Adrenal gland (tissue), 12 donors: ENCODE measurements around the gene SLCO2A1. TPM values are rescaled to one million over a fixed set of nuclear protein-coding genes. Genes with fewer than 3 reads are reported as not detected.
A peak's percentile ranks its signal among the peaks of the same experiment; 100 is the strongest.
"Not testable (repeated sequence)": the region's sequence is repeated elsewhere in the genome, so short reads cannot be mapped to it uniquely, and the experiment has no call there.

Source experiments
- DNase-seq, 7 donors: peaks; one replicate each; pipeline ENCODE4 v3.0.0-alpha.2; 2019 to 2020
- H3K27ac ChIP-seq, 5 donors: fragments of 200-600 bp; sonication (generic) in 4 of 5; 1 replicate in 3 of 5; 2 replicates in 2 of 5; pipeline versions ENCODE4 v1.5.1 to v1.8.0; 2016 to 2020; ENCODE audit warnings: mild to moderate bottlenecking in 1 of 5
- H3K27me3 ChIP-seq: fragments of 200-600 bp; 2 replicates; pipeline ENCODE4 v1.8.0; 2021
- H3K36me3 ChIP-seq, 2 donors: fragments of 200-600 bp; replicated peaks in 1 of 2; 1 replicate in 1 of 2; 2 replicates in 1 of 2; pipeline versions ENCODE4 v1.5.1 to v1.8.0; 2018 to 2022
- H3K4me1 ChIP-seq, 2 donors: fragments of 200-600 bp; replicated peaks in 1 of 2; 1 replicate in 1 of 2; 2 replicates in 1 of 2; pipeline versions ENCODE4 v1.5.1 to v1.8.0; 2018 to 2021
- H3K4me3 ChIP-seq, 4 donors: fragments of 200-600 bp; sonication (generic) in 3 of 4; one replicate each; pipeline ENCODE4 v1.5.1; 2016 to 2018
- H3K9me3 ChIP-seq, 3 donors: fragments of 200-600 bp; sonication (generic) in 1 of 3; replicated peaks in 1 of 3; 1 replicate in 2 of 3; 2 replicates in 1 of 3; pipeline versions ENCODE4 v1.5.1 to v1.8.0; 2016 to 2021
- POLR2A ChIP-seq, 2 donors: fragments of 450-650 bp; IDR thresholded peaks; one replicate each; pipeline ENCODE4 v1.6.1; 2017; ENCODE audit warnings: antibody characterized with exemption in 2 of 2, mild to moderate bottlenecking in 2 of 2, moderate library complexity in 1 of 2
- WGBS, 4 donors: extraction: QIAGEN DNeasy Blood & Tissue Kit in 2 of 4; methylation state at CpG; one replicate each; pipeline versions ENCODE4 v1.1.5 to v1.1.7; 2013 to 2017; 5-methylcytosine and 5-hydroxymethylcytosine counted together
- intact Hi-C, 2 donors: fragments of 100-400 bp; cut with DNase I; formaldehyde crosslinking; loops; one replicate each; pipeline versions ENCODE4 v1.14.1 to v1.15.0; 2022 to 2023
- polyA plus RNA-seq, 3 donors: library from polyadenylated mRNA; stranded (reverse); fragments of 200-250 nt in 2 of 3; fragments of 350-450 nt in 1 of 3; fragmentation: Illumina TruSeq in 1 of 3; extraction: RNeasy Lipid Tissue Mini Kit (QIAGEN cat#74804) in 1 of 3; gene quantifications; one replicate each; pipeline ENCODE4 v1.2.3, GENCODE V29; 2013 to 2014
- total RNA-seq, 9 donors: library from RNA; depleted of rRNA in 4 of 9; stranded (reverse); fragments of >200 nt in 4 of 9; fragments of 120-200 nt in 1 of 9; fragmentation: NEBNext Ultra II Directional in 1 of 9; extraction: Animal tissue kit (Norgen Biotek cat#: 25700) in 1 of 9; gene quantifications; one replicate each; pipeline versions ENCODE4 v1.1.0 to v1.2.4, GENCODE V29; 2013 to 2023
- TF ChIP-seq, protein P1 (sequence below), 6 experiments: fragments of 450-650 bp in 4 of 6; fragments of 200-600 bp in 2 of 6; sonication (generic) in 1 of 6; IDR thresholded peaks; 1 replicate in 5 of 6; 2 replicates in 1 of 6; pipeline versions ENCODE4 v1.5.1 to v1.8.0; 2016 to 2021; ENCODE audit warnings: antibody characterized with exemption in 6 of 6, mild to moderate bottlenecking in 2 of 6, moderate library complexity in 1 of 6
- donor health status: healthy with polysubstance abuse.
- donor health status: Bipolar disorder and iron deficiency.
- donor health status: DM: yes; HTN: yes; CAD: no.
- donor health status: DM: no; HTN: no; CAD: no.
- donor health status: DM: no; HTN: no; CAD: no.
- donor health status: DM: yes; HTN: yes; CAD: no.

Gene SLCO2A1
- total and polyA plus RNA-seq, 12 donors: 2.3 to 141 (median 29.5) TPM

DNA sequence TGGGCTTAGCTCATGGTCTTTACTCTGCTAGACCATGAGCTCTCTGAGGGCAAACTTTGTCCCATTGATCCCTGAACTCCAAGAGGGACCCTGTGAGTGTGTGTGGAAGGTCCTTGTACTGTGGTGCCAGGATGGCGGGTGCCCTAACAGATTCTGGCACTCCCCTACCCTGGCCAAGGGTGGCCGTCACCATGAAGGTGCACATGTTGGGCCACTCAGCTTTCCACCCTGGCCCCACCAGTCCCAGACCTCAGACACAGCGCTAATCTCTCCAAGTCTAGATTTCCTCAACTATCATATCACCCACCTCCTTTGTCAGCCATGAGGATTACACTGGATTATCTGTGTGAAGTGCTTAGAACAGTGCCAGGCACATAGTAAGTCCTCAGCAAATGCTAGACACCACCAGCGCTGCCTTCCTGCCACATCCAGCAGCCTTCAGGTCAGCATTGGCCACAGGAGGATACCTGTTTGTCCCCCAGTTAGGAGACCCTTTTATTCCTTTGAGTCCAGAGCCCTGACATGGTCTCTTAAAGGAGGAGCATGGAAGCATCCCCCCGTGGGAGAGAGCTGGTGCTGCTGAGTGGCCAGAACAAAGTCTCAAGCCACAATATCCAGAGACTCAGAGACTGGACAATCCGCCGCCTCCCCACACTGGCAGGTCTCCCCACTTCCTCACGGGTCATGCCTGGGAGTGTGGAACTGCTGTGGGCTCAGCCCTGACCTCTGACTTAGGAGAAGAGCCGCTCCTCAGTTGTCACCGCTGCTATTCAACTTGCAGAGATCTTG, 44.5 kb upstream of the SLCO2A1 start:
- no peak overlapping the region for H3K4me3 ChIP-seq
- H3K9me3 ChIP-seq: no peaks in the 10 kb centered on the region
- no peaks in the 10 kb centered on the region for H3K4me1 ChIP-seq
- TF ChIP-seq POLR2A (IDR thresholded peaks at IDR 0.05): no peak
- TF ChIP-seq, protein P1, sequence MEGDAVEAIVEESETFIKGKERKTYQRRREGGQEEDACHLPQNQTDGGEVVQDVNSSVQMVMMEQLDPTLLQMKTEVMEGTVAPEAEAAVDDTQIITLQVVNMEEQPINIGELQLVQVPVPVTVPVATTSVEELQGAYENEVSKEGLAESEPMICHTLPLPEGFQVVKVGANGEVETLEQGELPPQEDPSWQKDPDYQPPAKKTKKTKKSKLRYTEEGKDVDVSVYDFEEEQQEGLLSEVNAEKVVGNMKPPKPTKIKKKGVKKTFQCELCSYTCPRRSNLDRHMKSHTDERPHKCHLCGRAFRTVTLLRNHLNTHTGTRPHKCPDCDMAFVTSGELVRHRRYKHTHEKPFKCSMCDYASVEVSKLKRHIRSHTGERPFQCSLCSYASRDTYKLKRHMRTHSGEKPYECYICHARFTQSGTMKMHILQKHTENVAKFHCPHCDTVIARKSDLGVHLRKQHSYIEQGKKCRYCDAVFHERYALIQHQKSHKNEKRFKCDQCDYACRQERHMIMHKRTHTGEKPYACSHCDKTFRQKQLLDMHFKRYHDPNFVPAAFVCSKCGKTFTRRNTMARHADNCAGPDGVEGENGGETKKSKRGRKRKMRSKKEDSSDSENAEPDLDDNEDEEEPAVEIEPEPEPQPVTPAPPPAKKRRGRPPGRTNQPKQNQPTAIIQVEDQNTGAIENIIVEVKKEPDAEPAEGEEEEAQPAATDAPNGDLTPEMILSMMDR (IDR thresholded peaks at IDR 0.05): no peak
- 80 to 97% (median 89%) methylated on average over 6 to 10 of the region's 10 CpGs for WGBS, 4 donors
- intact Hi-C loops: no loop called here
- H3K27me3 ChIP-seq: no peaks in the 10 kb centered on the region
- no peak overlapping the region for H3K27ac ChIP-seq
- DNase-seq: no peak
- H3K36me3 ChIP-seq: no peaks in the 10 kb centered on the region

- intact Hi-C loops: no loop called here
- Histone ChIP-seq H3K36me3 (no peaks in the 10 kb centered on the region), H3K4me3 (no peak overlapping the region), H3K9me3 (no peaks in the 10 kb centered on the region), H3K27me3 (no peaks in the 10 kb centered on the region), H3K27ac (no peak overlapping the region), H3K4me1 (no peaks in the 10 kb centered on the region)
- DNase-seq: no peak
- 88 to 95% (median 94%) methylated on average over 4 of the region's 4 CpGs for WGBS, 4 donors
- TF ChIP-seq, protein P1 (IDR thresholded peaks at IDR 0.05): no peak
- no peak for TF ChIP-seq POLR2A (IDR thresholded peaks at IDR 0.05)
These were observed 43.8 kb upstream of the SLCO2A1 start for GRCh38 chr3:134073583-134073945.

GRCh38 chr3:134072881-134073582, 43.3 kb upstream of the SLCO2A1 start:
- no peaks in the 10 kb centered on the region for H3K27me3 ChIP-seq
- no peaks in the 10 kb centered on the region for H3K4me1 ChIP-seq
- intact Hi-C loops: no loop called here
- no peaks in the 10 kb centered on the region for H3K9me3 ChIP-seq
- no peak for DNase-seq
- no peak for TF ChIP-seq POLR2A (IDR thresholded peaks at IDR 0.05)
- TF ChIP-seq, protein P1 (IDR thresholded peaks at IDR 0.05): no peak
- no peaks in the 10 kb centered on the region for H3K36me3 ChIP-seq
- H3K4me3 ChIP-seq: no peak overlapping the region
- 85 to 91% (median 88%) methylated on average over 13 to 15 of the region's 15 CpGs for WGBS, 4 donors
- no peak overlapping the region for H3K27ac ChIP-seq

DNA sequence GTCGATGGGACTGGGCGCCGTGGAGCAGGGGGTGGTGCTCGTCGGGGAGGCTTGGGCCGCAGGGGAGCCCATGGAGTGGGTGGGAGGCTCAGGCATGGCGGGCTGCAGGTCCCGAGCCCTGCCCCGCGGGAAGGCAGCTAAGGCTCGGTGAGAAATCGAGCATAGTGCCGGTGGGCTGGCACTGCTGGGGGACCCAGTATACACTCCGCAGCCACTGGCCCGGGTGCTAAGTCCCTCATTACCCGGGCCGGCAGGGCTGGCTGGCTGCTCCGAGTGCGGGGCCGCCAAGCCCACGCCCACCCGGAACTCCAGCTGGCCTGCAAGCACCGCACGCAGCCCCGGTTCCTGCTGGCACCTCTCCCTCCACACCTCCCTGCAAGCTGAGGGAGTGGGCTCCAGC, 40.6 kb upstream of the SLCO2A1 start:
- H3K4me1 ChIP-seq, H3K4me3 ChIP-seq, H3K27me3 ChIP-seq, H3K9me3 ChIP-seq, H3K36me3 ChIP-seq, intact Hi-C loops: not testable (repeated sequence)
- peak in 1 of 7 donors; percentile 10 for DNase-seq
- H3K27ac ChIP-seq: peak overlapping the region in 1 of 5 donors; percentile 61
- WGBS, 4 donors: 83 to 89% methylated on average over 24 to 25 of the region's 25 CpGs; no CpG with 5 or more reads in 2 of the 4 donors
